HL-60 (cell line): ENCODE results near the gene CDC42EP3.

Experiments
- DNase-seq, 2 experiments: peaks; one replicate each; pipeline ENCODE4 v3.0.0-alpha.2; 2010 to 2020; ENCODE audit warnings: low read depth in 1 of 2, low spot score in 1 of 2
- H3K27ac ChIP-seq: fragments of 250-450 bp; sonication (Bioruptor Pico); replicated peaks from 2 replicates; pipeline ENCODE4 v1.5.1; 2020; ENCODE audit warnings: mild to moderate bottlenecking, moderate library complexity
- H3K27me3 ChIP-seq: fragments of 250-450 bp; sonication (Bioruptor Pico); 2 replicates; pipeline ENCODE4 v1.5.1; 2021; ENCODE audit warnings: mild to moderate bottlenecking, moderate library complexity; ENCODE audit not compliant: insufficient read depth, poor library complexity, severe bottlenecking
- H3K4me3 ChIP-seq: replicated peaks from 2 replicates; pipeline ENCODE4 v1.5.1; 2011; ENCODE audit warnings: mild to moderate bottlenecking, control low read depth, low read length; ENCODE audit not compliant: insufficient read depth
- GABPA ChIP-seq: IDR thresholded peaks from 2 replicates; pipeline ENCODE4 v1.6.1; 2012; ENCODE audit warnings: low read depth
- POLR2AphosphoS5 ChIP-seq: IDR thresholded peaks from 2 replicates; pipeline ENCODE4 v1.6.1; 2012; ENCODE audit warnings: low read depth
- SPI1 ChIP-seq: IDR thresholded peaks from 2 replicates; pipeline ENCODE4 v1.6.1; 2012; ENCODE audit warnings: low read depth, mild to moderate bottlenecking, borderline replicate concordance
- TF ChIP-seq, protein P1 (sequence below): IDR thresholded peaks from one replicate; pipeline ENCODE4 v1.5.1; 2011; ENCODE audit warnings: low read length, control low read depth, inconsistent platforms; ENCODE audit not compliant: insufficient read depth
- TF ChIP-seq, protein P2 (sequence below): IDR thresholded peaks from 2 replicates; pipeline ENCODE4 v1.6.1; 2012; ENCODE audit warnings: low read depth; ENCODE audit not compliant: insufficient replicate concordance

The CDC42EP3 gene

DNA sequence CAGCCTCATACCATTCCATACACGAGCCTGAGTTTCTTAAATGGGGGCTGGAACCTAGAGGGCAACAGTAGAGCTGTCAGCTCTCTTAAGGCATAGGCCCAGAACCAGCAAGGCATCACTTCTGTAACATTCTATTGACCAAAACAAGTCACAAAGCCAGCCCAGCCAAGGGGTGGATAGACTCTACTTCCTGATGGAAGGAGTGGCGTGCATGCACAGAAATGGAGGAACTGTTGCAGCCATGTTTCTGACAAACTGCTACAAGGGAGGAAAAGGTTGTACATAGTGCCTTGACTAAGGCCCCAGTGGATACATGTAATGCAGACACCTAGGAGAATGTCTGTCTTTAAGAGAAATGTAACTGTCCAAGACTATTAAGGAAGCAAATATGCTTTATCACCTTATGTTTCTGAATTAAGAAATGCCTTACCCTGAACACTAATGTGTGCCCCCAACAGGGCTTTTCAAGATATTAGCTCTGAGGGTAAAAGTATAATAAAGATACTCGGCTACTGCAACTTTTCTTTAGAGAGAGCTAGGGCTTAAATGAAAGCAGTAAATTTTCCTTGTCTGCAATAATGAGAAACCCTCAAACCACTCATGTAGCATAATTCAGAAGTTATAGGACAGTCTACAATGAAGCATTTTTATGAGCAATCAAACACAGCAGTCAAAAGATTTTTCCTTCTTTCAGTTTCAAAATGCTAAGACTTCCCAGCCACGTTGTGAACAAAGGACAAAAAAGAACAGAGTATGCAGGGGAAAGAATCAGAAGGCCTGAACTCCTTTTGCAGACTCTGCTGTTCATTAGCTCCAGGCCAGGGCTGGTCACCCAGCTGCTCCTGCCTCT is 35.1 kb upstream of the CDC42EP3 start:
- TF ChIP-seq, protein P1, sequence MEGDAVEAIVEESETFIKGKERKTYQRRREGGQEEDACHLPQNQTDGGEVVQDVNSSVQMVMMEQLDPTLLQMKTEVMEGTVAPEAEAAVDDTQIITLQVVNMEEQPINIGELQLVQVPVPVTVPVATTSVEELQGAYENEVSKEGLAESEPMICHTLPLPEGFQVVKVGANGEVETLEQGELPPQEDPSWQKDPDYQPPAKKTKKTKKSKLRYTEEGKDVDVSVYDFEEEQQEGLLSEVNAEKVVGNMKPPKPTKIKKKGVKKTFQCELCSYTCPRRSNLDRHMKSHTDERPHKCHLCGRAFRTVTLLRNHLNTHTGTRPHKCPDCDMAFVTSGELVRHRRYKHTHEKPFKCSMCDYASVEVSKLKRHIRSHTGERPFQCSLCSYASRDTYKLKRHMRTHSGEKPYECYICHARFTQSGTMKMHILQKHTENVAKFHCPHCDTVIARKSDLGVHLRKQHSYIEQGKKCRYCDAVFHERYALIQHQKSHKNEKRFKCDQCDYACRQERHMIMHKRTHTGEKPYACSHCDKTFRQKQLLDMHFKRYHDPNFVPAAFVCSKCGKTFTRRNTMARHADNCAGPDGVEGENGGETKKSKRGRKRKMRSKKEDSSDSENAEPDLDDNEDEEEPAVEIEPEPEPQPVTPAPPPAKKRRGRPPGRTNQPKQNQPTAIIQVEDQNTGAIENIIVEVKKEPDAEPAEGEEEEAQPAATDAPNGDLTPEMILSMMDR: no peak
- TF ChIP-seq POLR2AphosphoS5: no peak
- no peak for TF ChIP-seq SPI1
- no peak for TF ChIP-seq GABPA
- TF ChIP-seq, protein P2, sequence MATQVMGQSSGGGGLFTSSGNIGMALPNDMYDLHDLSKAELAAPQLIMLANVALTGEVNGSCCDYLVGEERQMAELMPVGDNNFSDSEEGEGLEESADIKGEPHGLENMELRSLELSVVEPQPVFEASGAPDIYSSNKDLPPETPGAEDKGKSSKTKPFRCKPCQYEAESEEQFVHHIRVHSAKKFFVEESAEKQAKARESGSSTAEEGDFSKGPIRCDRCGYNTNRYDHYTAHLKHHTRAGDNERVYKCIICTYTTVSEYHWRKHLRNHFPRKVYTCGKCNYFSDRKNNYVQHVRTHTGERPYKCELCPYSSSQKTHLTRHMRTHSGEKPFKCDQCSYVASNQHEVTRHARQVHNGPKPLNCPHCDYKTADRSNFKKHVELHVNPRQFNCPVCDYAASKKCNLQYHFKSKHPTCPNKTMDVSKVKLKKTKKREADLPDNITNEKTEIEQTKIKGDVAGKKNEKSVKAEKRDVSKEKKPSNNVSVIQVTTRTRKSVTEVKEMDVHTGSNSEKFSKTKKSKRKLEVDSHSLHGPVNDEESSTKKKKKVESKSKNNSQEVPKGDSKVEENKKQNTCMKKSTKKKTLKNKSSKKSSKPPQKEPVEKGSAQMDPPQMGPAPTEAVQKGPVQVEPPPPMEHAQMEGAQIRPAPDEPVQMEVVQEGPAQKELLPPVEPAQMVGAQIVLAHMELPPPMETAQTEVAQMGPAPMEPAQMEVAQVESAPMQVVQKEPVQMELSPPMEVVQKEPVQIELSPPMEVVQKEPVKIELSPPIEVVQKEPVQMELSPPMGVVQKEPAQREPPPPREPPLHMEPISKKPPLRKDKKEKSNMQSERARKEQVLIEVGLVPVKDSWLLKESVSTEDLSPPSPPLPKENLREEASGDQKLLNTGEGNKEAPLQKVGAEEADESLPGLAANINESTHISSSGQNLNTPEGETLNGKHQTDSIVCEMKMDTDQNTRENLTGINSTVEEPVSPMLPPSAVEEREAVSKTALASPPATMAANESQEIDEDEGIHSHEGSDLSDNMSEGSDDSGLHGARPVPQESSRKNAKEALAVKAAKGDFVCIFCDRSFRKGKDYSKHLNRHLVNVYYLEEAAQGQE: no peak
- H3K27ac ChIP-seq: no peak overlapping the region; the same call in 1 of the 2 replicates
- H3K4me3 ChIP-seq: no peak overlapping the region
- no peaks in the 10 kb centered on the region for H3K27me3 ChIP-seq
- DNase-seq: no peak

DNA sequence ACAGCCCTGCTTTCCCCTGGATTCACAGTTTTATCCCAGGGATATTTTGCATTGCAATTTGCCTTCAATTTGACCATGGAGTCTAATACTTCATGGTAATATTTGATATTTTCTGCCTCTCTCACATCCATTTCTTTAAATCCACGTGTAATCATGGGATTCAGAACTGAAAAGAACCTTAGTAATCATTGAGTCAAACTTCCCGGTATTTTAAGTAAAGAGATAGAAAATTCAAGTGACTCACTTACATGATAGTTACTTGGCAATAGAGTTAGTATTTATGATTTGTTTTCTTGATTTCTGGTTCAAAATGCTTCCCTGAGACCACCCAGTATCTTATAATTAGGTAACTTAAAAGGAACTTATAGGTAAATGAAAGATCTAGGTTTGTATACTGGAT is 33.7 kb upstream of the CDC42EP3 start:
- Histone ChIP-seq H3K27me3 (no peaks in the 10 kb centered on the region), H3K27ac (no peak overlapping the region), H3K4me3 (no peak overlapping the region)
- no peak for TF ChIP-seq SPI1
- TF ChIP-seq GABPA: no peak
- TF ChIP-seq, protein P2: no peak
- TF ChIP-seq, protein P1: no peak
- TF ChIP-seq POLR2AphosphoS5: no peak
- no peak for DNase-seq

DNA sequence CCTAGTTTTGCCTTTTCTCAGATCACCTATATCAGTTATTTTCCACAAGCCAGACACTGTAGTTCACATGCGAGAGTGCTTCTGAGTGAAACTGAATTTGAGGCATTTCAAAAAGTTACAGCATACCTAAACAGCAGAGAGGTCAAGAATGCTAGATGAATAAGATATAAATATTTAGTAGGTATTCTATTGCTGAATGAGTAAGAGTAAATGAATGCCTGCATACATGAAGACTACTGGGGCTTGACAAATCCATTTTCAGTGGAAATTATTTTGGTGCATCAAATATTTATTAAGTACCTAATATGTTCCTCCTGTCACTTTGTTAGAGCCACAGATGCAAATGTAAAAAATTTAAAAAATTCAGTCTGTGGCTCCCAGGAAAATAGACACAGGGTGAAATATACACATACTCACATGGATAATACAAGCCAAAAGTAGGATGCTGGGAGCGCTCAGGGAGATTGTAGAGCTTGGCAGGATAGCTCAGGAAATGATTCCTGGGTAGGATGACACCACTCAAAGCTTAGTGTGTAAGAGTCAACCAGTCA is 27.6 kb upstream of the CDC42EP3 start:
- no peak for DNase-seq
- TF ChIP-seq, protein P2: no peak
- TF ChIP-seq SPI1 (no peak), POLR2AphosphoS5 (no peak)
- no peak overlapping the region for H3K4me3 ChIP-seq
- no peaks in the 10 kb centered on the region for H3K27me3 ChIP-seq
- no peak overlapping the region for H3K27ac ChIP-seq
